HG02943 (cell line): Measurements from ENCODE around the gene CACNA2D2.

Experiments
- ATAC-seq: cut with Tn5 transposase; IDR thresholded peaks from one replicate; pipeline ENCODE4 v1.9.1; 2021; ENCODE audit warnings: mild to moderate bottlenecking, low read depth, moderate library complexity; ENCODE audit not compliant: unreplicated experiment

Gene CACNA2D2

DNA sequence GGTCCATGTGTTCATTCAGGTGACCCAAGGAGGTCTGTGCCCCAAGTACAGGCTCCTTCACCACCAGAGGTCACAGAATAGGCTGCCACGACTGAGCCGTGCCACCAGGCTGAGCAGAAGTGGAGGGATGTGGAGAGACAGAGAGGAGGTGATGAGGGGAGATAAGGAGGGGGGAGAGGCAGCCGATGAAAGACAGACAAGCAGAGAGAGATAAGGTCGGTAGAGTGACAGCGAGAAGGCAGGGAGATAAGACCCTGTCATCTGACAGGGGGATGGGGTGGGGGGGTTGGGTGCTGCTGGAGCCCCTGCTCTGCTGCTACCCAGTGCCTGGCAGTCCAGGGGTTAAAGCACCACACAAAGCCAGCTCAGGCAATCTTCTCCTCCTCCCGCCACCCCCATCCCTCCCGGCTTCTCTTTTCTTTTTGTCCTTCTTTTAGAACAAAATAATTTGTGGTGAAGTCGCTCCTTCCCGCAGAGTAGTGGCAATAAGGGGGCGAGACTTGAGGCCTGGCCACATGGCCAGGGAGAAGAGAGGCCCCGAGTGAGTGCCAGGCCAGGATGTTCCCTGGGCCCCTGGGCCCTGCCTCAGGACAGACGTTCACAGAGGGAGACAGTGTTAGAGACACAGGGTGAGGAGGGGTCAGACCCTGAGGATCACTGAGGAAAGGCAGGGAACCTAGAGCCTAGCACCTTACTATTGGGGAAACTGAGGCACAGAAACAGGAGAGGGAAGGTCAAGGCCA lies 67.9 kb downstream of the CACNA2D2 start:
- no peak for ATAC-seq

DNA sequence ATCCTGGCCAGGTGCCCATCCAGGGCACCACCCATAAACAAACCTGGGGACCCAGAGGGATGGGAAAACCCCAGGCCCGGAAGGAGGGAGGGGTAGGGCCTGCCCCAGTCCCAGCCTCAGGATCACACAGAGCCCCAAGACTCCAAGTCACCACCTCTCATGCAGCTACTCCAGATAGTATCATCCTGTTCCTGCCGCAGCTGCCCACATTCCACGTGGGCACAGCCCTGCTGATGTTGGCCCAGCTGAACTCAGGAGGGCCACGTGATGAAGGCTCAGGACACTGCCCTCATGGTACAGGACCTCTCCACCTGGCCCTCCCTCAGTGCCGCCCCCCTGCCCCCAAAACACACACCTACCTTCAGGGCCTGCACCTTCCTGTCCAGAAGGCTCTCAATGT lies 69.5 kb downstream of the CACNA2D2 start:
- ATAC-seq = no peak

DNA sequence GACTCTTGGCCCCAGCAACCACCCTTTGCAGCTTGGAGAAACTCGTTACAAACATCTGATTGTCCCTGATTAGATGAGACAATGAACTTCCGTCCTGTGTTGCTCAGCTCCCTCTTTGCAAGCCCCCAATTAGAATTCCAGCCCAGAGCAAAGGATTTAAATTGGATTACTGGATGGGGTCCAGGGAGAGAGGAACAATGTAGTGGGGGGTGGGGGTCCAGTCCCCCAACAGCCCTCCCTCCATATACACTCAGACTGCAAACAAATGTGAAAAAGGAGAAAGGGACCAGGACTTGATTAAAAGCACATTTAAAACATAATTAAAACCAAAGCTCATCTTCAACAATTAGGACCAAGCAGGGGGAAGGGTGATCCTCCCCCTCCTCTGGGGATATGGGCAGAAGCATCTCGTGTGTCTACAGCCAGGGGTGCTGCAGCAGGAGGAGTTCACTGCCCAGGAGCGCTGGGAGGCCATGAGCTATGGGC lies 72.4 kb downstream of the CACNA2D2 start:
- no peak for ATAC-seq

DNA sequence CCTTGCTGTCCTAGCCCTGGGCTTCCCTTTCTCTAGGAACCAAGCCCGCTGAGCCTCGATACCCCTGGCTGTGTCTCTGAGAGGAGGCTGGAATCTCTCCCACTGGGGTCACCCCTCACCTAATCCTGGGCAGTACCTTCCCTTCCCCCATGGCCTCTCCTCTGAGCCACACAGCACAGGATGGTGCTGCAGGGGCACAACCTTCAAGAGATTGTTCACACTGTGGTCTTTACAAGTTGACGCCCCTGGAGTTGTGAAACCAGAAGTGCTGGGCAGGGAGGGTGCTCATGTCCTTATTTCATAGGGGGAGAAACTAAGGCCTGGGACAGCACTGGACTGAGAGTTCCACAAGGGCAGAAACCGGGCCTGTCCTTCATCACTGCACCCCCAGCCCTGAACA lies 73.2 kb downstream of the CACNA2D2 start:
- ATAC-seq = no peak

DNA sequence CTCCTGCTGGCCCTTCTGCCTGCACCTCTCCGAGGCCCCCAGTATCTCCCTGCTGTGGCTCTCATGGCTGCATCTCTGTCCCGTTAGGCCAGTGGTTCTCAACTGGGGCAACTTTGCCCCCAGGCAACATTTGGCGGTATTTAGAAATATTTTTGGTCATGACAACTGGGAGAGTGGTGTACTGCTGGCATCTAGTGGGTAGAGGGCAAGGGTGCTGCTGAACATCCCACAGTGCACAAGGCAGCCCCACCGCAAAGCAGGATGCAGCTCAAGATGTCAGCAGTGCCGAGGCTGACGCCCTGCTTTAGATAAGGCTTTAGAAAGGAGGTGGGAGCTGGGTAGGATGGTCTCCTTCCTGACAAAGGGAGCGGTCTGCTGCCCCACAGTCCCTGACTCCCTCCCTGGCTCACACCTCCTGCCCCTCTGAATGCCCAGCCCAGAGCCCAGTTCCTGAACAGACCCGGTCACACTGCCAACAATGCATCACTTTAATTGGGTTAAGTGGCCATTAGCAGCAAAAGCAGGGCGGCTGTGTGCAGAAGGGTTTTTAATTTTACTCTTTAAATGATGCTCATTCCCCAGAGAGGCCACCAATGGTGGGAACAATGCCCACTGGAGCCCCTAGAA lies 75.3 kb downstream of the CACNA2D2 start:
- ATAC-seq = no peak

DNA sequence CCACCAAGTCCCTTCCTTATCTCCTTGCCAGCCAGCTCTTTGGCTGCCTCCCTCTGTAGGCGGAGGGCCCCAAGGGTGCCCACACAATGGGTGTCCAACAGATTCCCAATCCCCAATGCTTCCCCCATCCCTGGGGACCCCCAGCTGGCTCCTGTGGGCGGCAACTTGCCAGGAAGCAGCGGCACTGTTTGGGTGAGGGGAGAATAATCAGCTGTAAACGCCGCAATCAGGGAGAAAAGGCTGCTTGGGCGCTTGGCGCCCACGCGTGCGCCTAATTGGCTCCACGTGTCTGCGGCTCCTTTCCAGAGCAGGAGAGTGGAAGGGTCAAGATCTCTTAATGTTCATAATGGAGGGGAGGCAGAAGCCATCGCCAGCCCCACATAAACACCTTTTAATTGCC lies 76.2 kb downstream of the CACNA2D2 start:
- no peak for ATAC-seq

DNA sequence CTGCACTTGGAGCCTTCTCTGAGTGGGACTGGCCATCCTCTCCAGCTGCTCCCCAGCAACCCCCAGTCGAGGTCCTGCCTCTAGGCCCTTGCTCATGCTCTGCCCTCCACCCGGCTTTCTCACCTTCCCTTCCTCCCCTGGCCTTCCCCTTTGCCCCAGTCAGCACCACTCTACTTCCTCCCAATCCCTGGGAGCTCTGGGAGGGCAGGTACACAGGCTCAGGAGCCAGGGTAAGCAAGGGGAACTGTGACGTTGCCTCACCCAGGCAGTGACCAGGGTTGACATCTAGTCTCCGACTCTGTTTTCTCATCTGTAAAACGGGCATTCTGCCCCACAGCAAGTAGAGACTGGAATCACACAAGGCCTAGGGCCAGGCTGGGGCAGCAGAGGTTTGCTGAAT lies 77.5 kb downstream of the CACNA2D2 start:
- no peak for ATAC-seq

DNA sequence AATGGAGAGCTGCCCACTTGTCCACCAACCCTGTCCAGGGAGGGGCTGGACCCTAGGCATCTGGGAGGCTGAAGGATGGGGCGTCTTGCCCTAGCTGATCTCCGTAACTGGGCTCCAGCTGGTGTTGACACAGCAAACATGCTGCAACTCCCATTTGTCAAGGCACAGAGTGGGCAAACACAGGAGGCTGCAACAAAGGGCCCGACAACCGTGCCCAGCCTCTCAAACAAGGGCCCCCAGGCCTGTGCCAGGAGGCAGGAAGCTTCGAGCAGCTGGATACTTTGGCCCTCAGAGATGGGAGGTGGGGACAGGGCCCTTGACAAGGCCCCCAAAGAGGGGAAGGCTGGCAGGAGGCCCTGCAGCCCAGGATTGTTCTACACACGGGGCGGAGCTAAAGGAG lies 79.9 kb downstream of the CACNA2D2 start:
- ATAC-seq = no peak

DNA sequence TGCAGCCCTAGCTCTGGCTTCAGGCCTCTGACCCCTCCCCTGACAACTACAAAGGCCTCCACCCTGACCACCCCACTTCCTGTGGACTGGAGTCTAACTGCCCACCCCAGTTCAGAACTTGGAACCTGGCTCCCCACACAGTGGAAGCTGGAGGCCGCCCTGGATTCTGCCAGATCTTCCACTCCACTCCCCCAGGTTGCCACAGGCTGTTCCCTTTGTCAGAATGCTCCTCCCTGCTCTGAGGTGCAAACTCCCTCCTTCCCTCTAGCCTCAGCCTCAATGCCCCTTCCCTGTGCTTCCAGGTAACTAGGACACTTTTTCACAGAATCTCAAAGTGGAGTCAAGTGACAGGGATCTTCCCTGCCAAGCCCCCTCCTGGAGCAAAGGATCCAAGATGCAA lies 81.3 kb downstream of the CACNA2D2 start:
- ATAC-seq = no peak

DNA sequence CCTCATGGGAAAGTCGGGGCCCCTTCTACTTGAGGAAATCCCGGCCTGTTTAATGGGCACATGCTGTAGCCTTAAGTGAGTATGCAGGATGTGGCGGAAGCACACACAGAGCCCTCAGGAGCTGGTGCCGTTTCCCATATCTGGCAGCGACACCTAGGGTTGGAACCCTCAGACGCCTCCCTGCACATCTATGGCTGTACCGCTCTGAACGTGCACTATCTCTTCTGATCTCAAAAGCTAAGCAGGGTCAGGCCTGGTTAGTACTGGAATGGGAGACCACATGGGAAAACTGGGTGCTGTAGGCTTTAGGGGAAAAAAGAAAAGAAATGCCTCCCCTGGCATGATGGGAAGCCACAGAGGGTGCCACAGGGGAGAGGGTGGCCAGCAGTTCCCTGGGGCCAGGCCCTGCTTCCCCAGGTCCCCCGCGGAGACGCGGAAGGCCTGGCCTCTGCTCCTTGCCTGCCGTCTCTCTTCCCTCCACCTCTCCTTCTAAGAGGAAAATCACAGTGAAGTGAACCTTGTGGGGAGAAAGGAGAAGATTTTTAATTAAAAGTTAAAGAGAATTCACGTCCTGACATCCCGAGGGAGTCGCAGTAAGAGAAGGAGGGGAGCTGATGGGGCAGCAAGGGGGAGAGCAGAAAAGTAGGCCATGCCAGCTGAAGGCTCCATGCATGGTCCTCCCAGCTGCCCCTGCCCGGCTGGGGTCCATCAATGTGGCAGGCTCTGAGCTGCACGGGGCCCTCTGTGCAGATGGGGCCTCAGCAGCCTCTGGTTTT lies 83.7 kb downstream of the CACNA2D2 start:
- ATAC-seq = no peak

DNA sequence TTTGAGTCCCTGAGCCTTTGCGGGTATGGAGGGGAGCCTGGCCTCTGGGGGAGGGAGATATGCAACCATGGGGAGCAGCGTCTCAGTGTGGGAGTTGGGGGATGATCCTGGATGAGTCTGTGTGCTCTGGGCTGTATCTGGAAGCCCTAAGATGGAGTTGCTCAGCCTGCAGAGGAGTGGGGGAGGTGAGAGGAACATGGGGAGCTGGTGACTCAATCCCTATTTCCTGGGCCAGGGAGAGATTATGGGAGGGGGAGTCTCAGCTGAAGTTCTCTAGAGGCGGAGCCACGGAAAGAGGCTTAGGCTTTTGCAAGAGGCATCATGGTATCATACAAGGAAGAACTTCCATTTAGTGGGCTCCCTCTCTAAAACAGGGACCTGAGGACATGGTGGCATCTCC lies 84.6 kb downstream of the CACNA2D2 start:
- ATAC-seq = no peak

DNA sequence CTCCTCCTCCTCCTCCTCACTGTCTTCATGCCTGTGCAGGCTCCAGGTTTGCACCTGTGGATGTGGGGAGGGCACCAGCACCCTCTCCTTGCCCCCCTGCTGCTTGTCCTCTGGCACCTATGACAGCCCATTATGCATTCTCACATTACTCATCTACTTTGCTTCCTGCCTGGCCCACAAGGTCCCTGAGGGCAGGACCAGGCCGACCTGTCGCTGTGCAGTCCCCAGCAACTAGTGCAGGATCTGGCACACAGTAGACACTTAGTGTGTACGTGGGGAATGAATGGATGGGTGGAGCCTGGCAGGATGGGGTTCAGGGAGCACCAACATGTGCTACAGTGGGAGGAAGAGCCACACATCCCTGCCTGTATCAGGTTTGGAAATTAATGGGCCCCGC lies 85.8 kb downstream of the CACNA2D2 start:
- ATAC-seq = no peak

DNA sequence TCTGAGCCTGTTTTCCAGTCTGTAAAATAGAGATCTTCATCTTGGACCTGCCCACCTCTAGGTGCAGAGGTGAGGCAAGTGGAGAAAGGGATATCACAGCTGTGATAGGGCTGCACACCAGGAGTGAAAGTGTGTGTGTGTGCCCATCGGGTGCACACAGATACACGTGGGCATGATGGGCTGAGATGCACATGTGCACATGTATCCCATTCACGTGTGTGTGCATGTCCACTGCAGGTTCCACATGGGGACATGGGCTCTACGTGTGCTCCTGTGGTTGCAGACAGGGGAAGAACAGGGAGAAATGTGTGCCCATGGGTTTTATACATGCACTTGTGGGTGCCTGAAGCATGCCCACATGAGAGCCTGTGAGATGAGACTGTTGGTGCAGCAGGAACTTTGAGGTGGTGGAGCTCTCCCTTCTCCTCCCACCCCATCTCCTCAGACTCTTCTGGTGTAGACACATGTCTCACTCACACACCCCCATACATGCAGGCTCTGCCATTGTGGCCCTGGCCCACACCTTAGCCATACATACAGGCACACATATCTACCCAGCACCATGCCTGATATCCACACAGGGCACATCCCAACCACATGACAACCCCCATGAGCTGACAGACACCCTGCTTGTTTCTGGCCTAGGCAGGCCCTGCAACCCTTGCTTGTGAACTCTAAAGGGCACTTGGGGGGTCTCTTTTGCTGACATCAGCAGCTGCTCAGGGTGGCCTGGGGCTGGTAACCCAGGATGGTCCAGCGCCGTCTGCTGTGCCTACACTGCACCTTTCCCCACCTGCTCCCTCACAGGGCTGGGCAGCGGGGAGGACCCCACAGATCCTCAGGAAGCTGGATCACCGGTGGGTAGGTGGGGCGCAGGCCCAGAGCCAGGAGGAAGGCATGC lies 86.4 kb downstream of the CACNA2D2 start:
- no peak for ATAC-seq

DNA sequence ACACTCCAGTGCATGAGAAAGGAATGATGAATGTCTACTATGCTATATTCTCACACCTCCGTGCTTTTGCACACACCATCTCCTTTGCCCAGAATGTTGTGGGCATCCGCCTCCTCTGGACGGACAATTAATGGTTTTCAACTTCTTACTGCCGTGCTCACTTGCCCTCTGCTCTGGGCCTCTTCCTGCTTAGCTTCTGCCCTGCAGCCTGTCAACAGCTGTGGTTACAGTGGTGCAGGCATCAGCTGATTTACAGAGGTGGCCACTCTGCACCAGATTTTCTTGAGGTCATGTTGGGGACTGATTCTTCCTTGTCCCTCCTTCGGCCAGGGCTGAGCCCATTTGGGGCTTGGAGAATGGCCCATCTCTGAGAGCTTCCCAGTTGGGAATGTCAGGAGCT lies 87.6 kb downstream of the CACNA2D2 start:
- no peak for ATAC-seq

DNA sequence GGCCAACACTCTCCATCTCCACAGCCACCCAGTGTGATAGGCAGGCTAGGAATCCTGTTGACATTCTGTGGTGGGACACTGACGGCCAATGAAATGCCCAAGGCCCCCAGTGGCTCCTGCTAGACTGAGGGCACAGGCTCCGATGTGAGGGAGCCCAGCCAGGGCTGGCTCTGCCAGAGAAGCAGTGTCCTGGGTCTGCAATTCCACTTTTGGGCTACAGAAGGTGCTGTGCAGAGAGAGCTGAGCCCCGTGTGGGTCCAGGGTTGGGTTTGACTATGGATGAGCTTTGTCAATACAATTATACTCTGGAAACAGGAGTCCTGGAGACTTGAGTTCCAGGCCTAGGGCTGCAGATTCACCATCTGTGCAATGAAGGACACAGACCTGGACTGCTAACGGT lies 88.4 kb downstream of the CACNA2D2 start:
- no peak for ATAC-seq

DNA sequence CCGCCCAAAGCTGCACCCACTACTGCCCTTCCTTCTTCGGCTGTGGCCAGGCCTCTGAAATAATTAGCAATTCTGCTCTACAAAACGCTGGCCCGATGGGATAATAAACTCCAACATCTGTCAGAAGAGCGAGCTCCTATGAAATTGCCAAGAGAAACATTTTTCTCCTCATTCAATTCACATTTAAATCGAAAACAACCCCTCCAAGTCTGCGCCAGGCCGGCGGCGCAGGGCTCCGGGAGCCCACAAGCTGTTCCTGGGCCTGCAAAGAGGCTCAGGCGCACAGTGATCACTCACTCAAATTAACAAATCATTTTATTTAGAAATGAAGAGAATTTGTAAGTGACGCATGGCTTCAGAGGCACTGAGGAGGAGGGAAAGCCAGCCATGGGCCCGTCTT lies 88.8 kb downstream of the CACNA2D2 start:
- no peak for ATAC-seq

DNA sequence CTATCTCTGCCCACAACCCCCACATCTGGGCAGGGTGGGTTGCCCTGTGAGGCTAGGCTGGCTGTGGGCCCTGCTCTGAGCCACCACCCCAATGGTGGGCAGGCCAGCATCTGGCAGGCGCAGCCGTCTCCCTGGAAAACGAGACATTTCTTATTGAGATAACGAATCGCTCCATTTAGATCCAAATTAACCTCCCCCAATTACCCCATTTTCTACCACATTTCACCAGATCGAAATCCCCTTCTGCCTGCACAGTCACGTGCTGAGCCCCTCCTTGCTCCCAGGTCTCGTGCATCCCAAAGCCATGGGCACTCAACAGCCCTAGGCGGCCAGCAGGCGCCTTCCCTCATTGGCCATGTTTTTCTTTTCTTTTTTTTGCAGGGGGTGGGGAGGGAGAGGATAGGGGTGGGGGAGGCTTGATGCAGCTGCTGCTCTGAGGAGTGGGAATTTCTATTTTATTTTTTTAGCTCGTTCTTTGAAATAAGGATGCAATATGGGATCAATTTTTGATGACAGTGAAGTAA lies 91.1 kb downstream of the CACNA2D2 start:
- ATAC-seq = no peak

DNA sequence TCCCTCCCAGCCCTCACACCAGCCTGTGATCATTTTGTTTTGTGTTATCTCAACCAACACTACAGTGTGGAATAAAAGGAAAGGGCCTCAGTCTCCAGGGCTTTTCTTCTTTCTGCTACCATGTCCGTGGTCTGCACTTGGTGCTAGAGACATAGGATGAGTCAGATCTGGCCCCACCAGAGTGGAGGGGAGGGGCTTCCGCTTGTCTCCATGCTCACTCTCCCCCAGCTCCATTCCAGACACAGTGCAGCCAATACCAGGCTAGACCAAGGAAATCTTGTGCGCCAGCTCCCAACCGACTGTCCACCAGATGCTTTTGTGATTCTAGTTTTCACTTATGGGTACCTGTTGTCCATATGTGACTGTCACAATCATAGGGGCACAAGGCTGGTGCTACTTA lies 92.2 kb downstream of the CACNA2D2 start:
- no peak for ATAC-seq

DNA sequence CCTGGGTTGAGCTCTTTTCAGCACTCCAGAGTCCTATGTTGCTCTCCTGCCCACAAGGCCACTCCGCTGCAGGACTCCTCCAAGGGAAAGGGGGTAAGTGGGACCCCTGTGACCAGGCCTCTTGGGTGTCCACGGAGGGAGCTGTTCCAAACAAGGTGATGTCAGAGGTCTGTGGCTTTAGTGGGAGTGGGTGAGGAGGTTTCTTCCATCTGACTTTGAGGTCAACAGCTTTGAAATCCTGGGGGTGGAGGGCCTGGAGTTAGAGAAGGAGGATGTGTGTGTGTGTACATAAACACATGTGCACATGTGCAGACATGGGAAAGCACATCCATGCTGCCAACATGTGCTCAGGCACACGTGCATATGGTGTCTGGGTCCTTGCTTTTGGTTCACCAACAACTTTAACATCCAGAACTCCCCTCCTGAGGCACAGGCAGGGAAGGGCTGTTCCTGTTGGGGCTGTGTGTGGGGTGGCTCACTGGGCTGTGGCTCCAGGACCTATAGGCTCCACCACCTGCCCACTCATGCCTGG lies 92.8 kb downstream of the CACNA2D2 start:
- ATAC-seq = no peak

DNA sequence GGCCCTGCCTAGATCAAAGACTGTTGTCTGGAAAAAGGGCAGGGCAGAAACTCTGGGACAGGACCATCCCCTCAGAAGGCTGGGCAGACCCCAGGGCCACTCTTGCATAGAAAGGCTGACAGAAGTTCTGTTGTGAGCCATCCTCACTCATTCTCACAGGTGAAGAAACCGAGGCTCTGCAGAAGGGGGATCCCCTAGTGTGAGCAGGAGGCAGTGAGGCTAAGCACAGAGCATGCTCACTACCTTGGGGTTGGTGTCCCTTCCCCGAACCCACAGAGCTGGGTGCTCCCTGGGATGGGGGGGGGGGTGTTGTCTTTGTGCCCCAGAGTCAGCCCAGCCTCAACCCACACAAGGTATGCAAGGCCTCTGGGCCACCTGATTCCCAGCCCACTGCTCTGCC lies 93.2 kb downstream of the CACNA2D2 start:
- ATAC-seq = no peak
